HL-60 (cell line): ENCODE measurements around the gene PLEKHA3.

Source experiments
- DNase-seq, 2 experiments: peaks; one replicate each; pipeline ENCODE4 v3.0.0-alpha.2; 2010 to 2020; ENCODE audit warnings: low read depth in 1 of 2, low spot score in 1 of 2
- H3K27ac ChIP-seq: fragments of 250-450 bp; sonication (Bioruptor Pico); replicated peaks from 2 replicates; pipeline ENCODE4 v1.5.1; 2020; ENCODE audit warnings: mild to moderate bottlenecking, moderate library complexity
- H3K27me3 ChIP-seq: fragments of 250-450 bp; sonication (Bioruptor Pico); 2 replicates; pipeline ENCODE4 v1.5.1; 2021; ENCODE audit warnings: mild to moderate bottlenecking, moderate library complexity; ENCODE audit not compliant: insufficient read depth, poor library complexity, severe bottlenecking
- H3K4me3 ChIP-seq: replicated peaks from 2 replicates; pipeline ENCODE4 v1.5.1; 2011; ENCODE audit warnings: mild to moderate bottlenecking, control low read depth, low read length; ENCODE audit not compliant: insufficient read depth
- CTCF ChIP-seq: IDR thresholded peaks from one replicate; pipeline ENCODE4 v1.5.1; 2011; ENCODE audit warnings: low read length, control low read depth, inconsistent platforms; ENCODE audit not compliant: insufficient read depth
- GABPA ChIP-seq: IDR thresholded peaks from 2 replicates; pipeline ENCODE4 v1.6.1; 2012; ENCODE audit warnings: low read depth
- POLR2AphosphoS5 ChIP-seq: IDR thresholded peaks from 2 replicates; pipeline ENCODE4 v1.6.1; 2012; ENCODE audit warnings: low read depth
- REST ChIP-seq: IDR thresholded peaks from 2 replicates; pipeline ENCODE4 v1.6.1; 2012; ENCODE audit warnings: low read depth; ENCODE audit not compliant: insufficient replicate concordance
- SPI1 ChIP-seq: IDR thresholded peaks from 2 replicates; pipeline ENCODE4 v1.6.1; 2012; ENCODE audit warnings: low read depth, mild to moderate bottlenecking, borderline replicate concordance
- long read RNA-seq: library from polyadenylated mRNA; unstranded; transcript quantifications from one replicate; pipeline ENCODE4 v2.0.0, GENCODE V29; 2020

PLEKHA3 gene
- long read RNA-seq = 0 reads

GRCh38 chr2:178480227-178481181 is at the start of gene PLEKHA3:
PLEKHA3 (plus strand) TSS chr2:178480457; CDS start chr2:178480870, 413 bp downstream.
- peak; percentile 47 to 93 for DNase-seq
- Histone ChIP-seq H3K4me3 (peak within 1 kb of the TSS; percentile 71), H3K27ac (peak within 1 kb of the TSS; percentile 71), H3K27me3 (no peaks in the 10 kb centered on the region)
- TF ChIP-seq CTCF (no peak), REST (no peak), GABPA (peak; percentile 63; the same call in 1 of the 2 replicates), POLR2AphosphoS5 (peak; percentile 56; the same call in 1 of the 2 replicates), SPI1 (peak; percentile 38; the same call in 1 of the 2 replicates)

GRCh38 chr2:178436662-178437061 is 43.6 kb upstream of the PLEKHA3 start:
- Histone ChIP-seq H3K27ac (no peak overlapping the region), H3K4me3 (no peak overlapping the region), H3K27me3 (no peaks in the 10 kb centered on the region)
- TF ChIP-seq REST (no peak), SPI1 (no peak), POLR2AphosphoS5 (no peak), GABPA (no peak), CTCF (no peak)
- no peak for DNase-seq

- TF ChIP-seq GABPA (no peak), SPI1 (no peak), CTCF (no peak), POLR2AphosphoS5 (no peak), REST (no peak)
- no peak for DNase-seq
- H3K4me3 ChIP-seq = no peak overlapping the region
- no peaks in the 10 kb centered on the region for H3K27me3 ChIP-seq
- H3K27ac ChIP-seq = no peak overlapping the region
These were observed 38.8 kb upstream of the PLEKHA3 start for GRCh38 chr2:178441426-178441825.
